Testis (tissue), 3 donors: ENCODE data around the gene GSTO2. TPM values are rescaled to one million over a fixed set of nuclear protein-coding genes. Genes with fewer than 3 reads are reported as not detected.

ENCODE experiments used
- DNase-seq: peaks from one replicate; pipeline ENCODE4 v3.0.0-alpha.2; 2019
- H3K27ac ChIP-seq, 2 donors: fragments of 200-600 bp; sonication (generic); one replicate each; pipeline ENCODE4 v1.5.1; 2019
- H3K27me3 ChIP-seq: fragments of 200-600 bp; sonication (generic); one replicate; pipeline ENCODE4 v1.5.1; 2019
- H3K36me3 ChIP-seq: fragments of 200-600 bp; sonication (generic); one replicate; pipeline ENCODE4 v1.5.1; 2017; ENCODE audit warnings: low read depth; ENCODE audit errors: missing control alignments
- H3K4me1 ChIP-seq: fragments of 200-600 bp; sonication (generic); one replicate; pipeline ENCODE4 v1.5.1; 2019
- H3K4me3 ChIP-seq, 2 donors: fragments of 200-600 bp; sonication (generic); one replicate each; pipeline ENCODE4 v1.5.1; 2017 to 2019
- H3K9me3 ChIP-seq: fragments of 200-600 bp; sonication (generic); one replicate; pipeline ENCODE4 v1.5.1; 2017
- CTCF ChIP-seq, 3 experiments: fragments of 450-650 bp in 2 of 3; fragments of 200-600 bp in 1 of 3; sonication (generic) in 1 of 3; IDR thresholded peaks; one replicate each; pipeline ENCODE4 v1.5.1; 2016 to 2019; ENCODE audit warnings: antibody characterized with exemption in 3 of 3, mild to moderate bottlenecking in 2 of 3, moderate library complexity in 1 of 3
- POLR2A ChIP-seq: fragments of 450-650 bp; IDR thresholded peaks from one replicate; pipeline ENCODE4 v1.6.1; 2017; ENCODE audit warnings: antibody characterized with exemption, mild to moderate bottlenecking, moderate library complexity
- WGBS, 2 donors: methylation state at CpG; one replicate each; pipeline ENCODE4 v1.1.5; 2018; 5-methylcytosine and 5-hydroxymethylcytosine counted together
- intact Hi-C: fragments of 100-400 bp; cut with DNase I; formaldehyde crosslinking; loops from one replicate; pipeline ENCODE4 v1.15.1; 2023; ENCODE audit warnings: low total_unique reads
- polyA plus RNA-seq: library from polyadenylated mRNA; stranded (reverse); fragments of 350-450 nt; fragmentation: Illumina TruSeq; extraction: RNeasy Lipid Tissue Mini Kit (QIAGEN cat#74804); gene quantifications from one replicate; pipeline ENCODE4 v1.2.3, GENCODE V29; 2014; ENCODE audit warnings: low read depth, low replicate concordance; ENCODE audit not compliant: insufficient read depth
- total RNA-seq, 2 donors: library from RNA; depleted of rRNA; stranded (reverse); fragments of >200 nt; gene quantifications; one replicate each; pipeline ENCODE4 v1.2.3, GENCODE V29; 2016

Gene GSTO2
- total and polyA plus RNA-seq, 3 donors from 2014 or later: 28.9 to 53.7 (median 51.7) TPM

GRCh38 chr10:104264783-104265182 lies 4.2 kb upstream of the GSTO2 start:
- intact Hi-C loops: no loop called here
- 91 to 93% methylated on average over 5 of the region's 5 CpGs for WGBS, 2 donors

GRCh38 chr10:104267721-104268404 lies 1.1 kb upstream of the GSTO2 start:
- Histone ChIP-seq H3K27ac (no peak overlapping the region), H3K4me1 (peaks cover 12% of the 10 kb centered on the region), H3K36me3 (no peaks in the 10 kb centered on the region), H3K9me3 (no peaks in the 10 kb centered on the region), H3K4me3 (peak overlapping the region; percentile 83 to 88), H3K27me3 (no peaks in the 10 kb centered on the region)
- intact Hi-C loops: no loop called here
- no peak for DNase-seq
- WGBS, 2 donors: 75 to 85% methylated on average over 14 of the region's 14 CpGs
- TF ChIP-seq CTCF (IDR thresholded peaks at IDR 0.05): no peak
- no peak for TF ChIP-seq POLR2A

More at GRCh38 chr10:104264783-104265182, 4.2 kb upstream of the GSTO2 start:
- no peaks in the 10 kb centered on the region for H3K36me3 ChIP-seq
- no peak overlapping the region for H3K4me3 ChIP-seq
- DNase-seq: no peak
- no peaks in the 10 kb centered on the region for H3K27me3 ChIP-seq
- TF ChIP-seq CTCF (IDR thresholded peaks at IDR 0.05): no peak
- TF ChIP-seq POLR2A: no peak
- peaks cover 12% of the 10 kb centered on the region for H3K4me1 ChIP-seq
- no peaks in the 10 kb centered on the region for H3K9me3 ChIP-seq
- no peak overlapping the region for H3K27ac ChIP-seq

GRCh38 chr10:104268405-104268712 lies 625 bp upstream of the GSTO2 start:
- H3K9me3 ChIP-seq: no peaks in the 10 kb centered on the region
- H3K27me3 ChIP-seq: no peaks in the 10 kb centered on the region
- H3K27ac ChIP-seq: peak overlapping the region; percentile 46 to 78
- intact Hi-C loops: no loop called here
- no peak for TF ChIP-seq CTCF (IDR thresholded peaks at IDR 0.05)
- no peak for TF ChIP-seq POLR2A
- DNase-seq: peak; percentile 19
- peaks cover 12% of the 10 kb centered on the region for H3K4me1 ChIP-seq
- H3K36me3 ChIP-seq: no peaks in the 10 kb centered on the region
- 6% methylated on average over 9 to 10 of the region's 10 CpGs for WGBS, 2 donors
- H3K4me3 ChIP-seq: peak overlapping the region; percentile 83 to 88

- peaks cover 6% of the 10 kb centered on the region for H3K4me1 ChIP-seq
- H3K9me3 ChIP-seq: no peaks in the 10 kb centered on the region
- no peaks in the 10 kb centered on the region for H3K27me3 ChIP-seq
- DNase-seq: no peak
- intact Hi-C loops: no loop called here
- TF ChIP-seq POLR2A (no peak), CTCF (IDR thresholded peaks at IDR 0.05) (no peak)
- no peak overlapping the region for H3K27ac ChIP-seq
- 81 to 95% methylated on average over 1 of the region's 1 CpG for WGBS, 2 donors
- no peak overlapping the region for H3K4me3 ChIP-seq
- H3K36me3 ChIP-seq: no peaks in the 10 kb centered on the region
Observed at GRCh38 chr10:104273286-104273685, 4.3 kb downstream of the GSTO2 start.
